Measurements from ENCODE around the gene TTYH3.

Gene TTYH3

DNA sequence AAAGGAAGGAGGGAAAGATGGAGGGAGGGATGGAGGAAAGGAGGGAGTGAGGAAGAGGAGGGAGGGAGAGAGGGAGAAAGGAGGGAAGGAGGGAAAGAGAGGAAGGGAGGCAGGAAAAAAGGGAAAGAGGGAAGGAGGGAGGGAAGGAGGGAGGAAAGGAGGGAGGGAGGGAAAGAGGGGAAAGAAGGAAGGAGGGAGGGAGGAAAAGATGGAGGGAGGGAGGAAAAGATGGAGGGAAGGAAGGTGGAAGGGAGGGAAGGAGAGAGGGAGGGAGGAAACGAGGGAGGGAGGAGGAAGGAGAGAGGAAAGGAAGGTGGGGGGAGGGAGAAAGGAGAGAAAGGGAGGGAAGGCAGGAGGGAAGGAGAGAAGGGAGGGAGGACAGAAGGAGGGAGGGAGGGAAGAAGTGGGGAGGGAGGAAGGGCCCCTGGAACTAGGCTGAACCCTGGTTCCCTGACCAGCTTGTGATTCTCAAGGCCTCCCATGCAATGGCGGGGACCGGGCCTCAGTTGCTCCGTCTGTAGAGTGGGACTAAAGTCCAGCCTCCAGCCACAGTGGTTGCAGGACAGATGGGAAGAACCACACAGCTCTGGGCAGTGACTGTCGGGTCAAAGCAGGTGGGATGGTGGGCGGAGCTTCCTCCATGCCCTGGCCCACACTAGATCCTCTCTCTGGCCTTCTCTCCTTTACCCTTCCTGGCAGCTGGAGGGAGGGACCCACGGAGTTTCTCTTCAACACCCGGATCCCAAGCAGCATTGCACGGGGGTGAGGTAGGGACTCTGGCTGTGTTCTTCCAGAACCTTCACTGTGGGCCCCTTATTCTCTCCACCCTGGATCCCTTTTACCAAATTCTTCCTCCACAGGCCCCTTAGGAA, 4.3 kb upstream of the TTYH3 start:
- no peak for DNase-seq (ENCODE audit: low read depth, low spot score)
- no peak for TF ChIP-seq FOXP2 (optimal IDR thresholded peaks at IDR 0.05; ENCODE audit: control extremely low read depth, extremely low read length, insufficient read depth)
- TF ChIP-seq POLR2AphosphoS5 (IDR thresholded peaks at IDR 0.05; ENCODE audit: borderline replicate concordance, low read depth, low read length), result no peak
- no peak for TF ChIP-seq EZH2 (IDR thresholded peaks at IDR 0.05)

DNA sequence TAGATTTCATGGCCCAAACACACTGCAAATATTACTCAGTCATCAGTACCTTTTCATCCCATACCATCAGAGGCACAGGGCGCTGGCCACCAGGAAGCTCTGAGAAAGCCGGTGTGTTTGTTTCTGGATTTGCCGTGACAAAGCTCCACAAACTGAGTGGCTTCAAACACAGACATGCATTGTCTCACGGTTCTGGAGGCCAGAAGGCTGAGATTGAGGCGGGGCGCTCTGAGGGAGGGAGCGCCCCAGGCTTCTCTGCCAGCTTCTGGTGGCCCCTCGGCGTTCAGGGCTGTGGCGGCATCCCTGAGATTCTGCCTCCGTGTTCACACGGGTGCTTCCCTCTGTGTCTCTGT, 3.7 kb upstream of the TTYH3 start:
- Histone ChIP-seq H3K9ac (ENCODE audit: insufficient read length) (no peak overlapping the region), H3K36me3 (ENCODE audit: insufficient read depth, low read length) (no peaks in the 10 kb centered on the region), H3K9me3 (ENCODE audit: low read depth, low read length) (no peaks in the 10 kb centered on the region), H3K27ac (no peak overlapping the region), H3K4me3 (no peak overlapping the region)
- no peak for DNase-seq (ENCODE audit: low read depth, low spot score)
- TF ChIP-seq EZH2 (IDR thresholded peaks at IDR 0.05), result no peak
- TF ChIP-seq FOXP2 (optimal IDR thresholded peaks at IDR 0.05; ENCODE audit: control extremely low read depth, extremely low read length, insufficient read depth), result no peak
- TF ChIP-seq POLR2AphosphoS5 (IDR thresholded peaks at IDR 0.05; ENCODE audit: borderline replicate concordance, low read depth, low read length), result no peak

More for the DNA sequence above, 4.3 kb upstream of the TTYH3 start:
- H3K4me3 ChIP-seq, result no peak overlapping the region
- no peaks in the 10 kb centered on the region for H3K9me3 ChIP-seq (ENCODE audit: low read depth, low read length)
- H3K27ac ChIP-seq, result no peak overlapping the region
- no peak overlapping the region for H3K9ac ChIP-seq (ENCODE audit: insufficient read length)
- no peaks in the 10 kb centered on the region for H3K36me3 ChIP-seq (ENCODE audit: insufficient read depth, low read length)

DNA sequence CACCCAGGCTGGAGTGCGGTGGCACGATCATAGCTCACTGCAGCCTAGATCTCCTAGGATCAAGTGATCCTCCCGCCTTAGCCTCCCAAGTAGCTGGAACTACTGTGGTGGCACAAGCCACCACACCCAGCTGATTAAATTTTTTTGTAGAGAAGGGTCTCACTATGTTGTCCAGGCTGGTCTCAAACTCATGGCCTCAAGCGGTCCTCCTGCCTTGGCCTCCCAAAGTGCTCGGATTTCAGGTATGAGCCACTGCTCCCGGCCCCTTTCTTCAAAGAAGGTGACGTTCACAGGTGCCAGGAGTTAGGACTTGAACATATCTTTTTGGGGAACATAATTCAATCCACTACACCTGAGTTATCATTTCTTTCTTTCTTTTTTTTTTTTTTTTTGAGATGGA, 2.9 kb upstream of the TTYH3 start:
- no peak for TF ChIP-seq POLR2AphosphoS5 (IDR thresholded peaks at IDR 0.05; ENCODE audit: borderline replicate concordance, low read depth, low read length)
- no peak for TF ChIP-seq EZH2 (IDR thresholded peaks at IDR 0.05)
- TF ChIP-seq FOXP2 (optimal IDR thresholded peaks at IDR 0.05; ENCODE audit: control extremely low read depth, extremely low read length, insufficient read depth), result no peak
- no peak for DNase-seq (ENCODE audit: low read depth, low spot score)
- Histone ChIP-seq H3K4me3 (no peak overlapping the region), H3K27ac (no peak overlapping the region), H3K9ac (ENCODE audit: insufficient read length) (no peak overlapping the region), H3K36me3 (ENCODE audit: insufficient read depth, low read length) (no peaks in the 10 kb centered on the region), H3K9me3 (ENCODE audit: low read depth, low read length) (no peaks in the 10 kb centered on the region)

DNA sequence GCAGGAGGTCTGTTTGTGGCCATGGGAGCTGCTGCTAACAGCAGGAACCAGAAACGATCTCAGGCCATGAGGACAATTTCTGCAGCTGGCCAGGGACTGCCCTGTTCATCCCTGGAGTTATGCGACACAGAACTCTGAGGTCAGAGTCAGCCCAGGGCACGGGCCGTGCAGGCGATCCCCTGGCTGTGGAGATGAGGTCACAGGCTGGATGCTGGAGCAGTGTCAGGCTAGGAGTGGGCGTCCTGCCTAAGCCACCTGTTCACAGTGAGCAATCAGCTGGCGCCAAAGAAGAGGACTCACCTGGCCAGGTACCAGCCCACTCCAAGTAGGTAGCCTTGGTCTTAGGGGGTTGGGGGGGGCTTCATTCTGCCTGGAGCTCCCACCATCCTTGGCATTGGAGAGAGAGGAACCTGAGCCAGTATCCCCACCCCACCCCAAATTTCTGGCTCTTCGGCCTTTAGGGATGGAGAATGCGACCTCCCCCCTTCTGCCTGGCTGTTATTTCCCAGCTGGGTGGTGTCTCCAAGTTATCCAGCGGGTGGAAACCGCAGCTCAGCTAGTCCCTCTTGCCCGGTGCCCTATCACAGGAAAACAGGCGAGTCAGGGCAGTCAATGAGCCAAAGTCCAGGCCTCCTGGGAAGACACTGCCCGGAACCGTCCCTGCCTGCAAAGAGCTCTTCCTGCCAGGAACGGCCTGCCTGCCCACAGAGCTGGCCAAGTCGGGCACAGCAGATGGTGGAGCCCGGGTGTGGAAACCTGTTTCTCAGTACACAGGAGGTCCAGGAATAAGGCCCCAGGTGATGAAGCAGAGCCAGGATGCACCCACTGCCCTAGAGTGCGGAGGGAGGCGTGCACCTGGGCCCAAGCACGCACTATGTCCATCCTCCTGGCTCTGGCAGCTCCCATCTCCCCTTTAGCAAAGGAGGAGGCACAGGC, 1.8 kb upstream of the TTYH3 start:
- H3K9me3 ChIP-seq (ENCODE audit: low read depth, low read length), result no peaks in the 10 kb centered on the region
- no peak for TF ChIP-seq EZH2 (IDR thresholded peaks at IDR 0.05)
- TF ChIP-seq FOXP2 (optimal IDR thresholded peaks at IDR 0.05; ENCODE audit: control extremely low read depth, extremely low read length, insufficient read depth), result no peak
- H3K27ac ChIP-seq, result no peak overlapping the region
- no peak for DNase-seq (ENCODE audit: low read depth, low spot score)
- H3K9ac ChIP-seq (ENCODE audit: insufficient read length), result no peak overlapping the region
- no peak overlapping the region for H3K4me3 ChIP-seq
- no peaks in the 10 kb centered on the region; the same call in 1 of the 2 replicates for H3K36me3 ChIP-seq (ENCODE audit: insufficient read depth, low read length)

DNA sequence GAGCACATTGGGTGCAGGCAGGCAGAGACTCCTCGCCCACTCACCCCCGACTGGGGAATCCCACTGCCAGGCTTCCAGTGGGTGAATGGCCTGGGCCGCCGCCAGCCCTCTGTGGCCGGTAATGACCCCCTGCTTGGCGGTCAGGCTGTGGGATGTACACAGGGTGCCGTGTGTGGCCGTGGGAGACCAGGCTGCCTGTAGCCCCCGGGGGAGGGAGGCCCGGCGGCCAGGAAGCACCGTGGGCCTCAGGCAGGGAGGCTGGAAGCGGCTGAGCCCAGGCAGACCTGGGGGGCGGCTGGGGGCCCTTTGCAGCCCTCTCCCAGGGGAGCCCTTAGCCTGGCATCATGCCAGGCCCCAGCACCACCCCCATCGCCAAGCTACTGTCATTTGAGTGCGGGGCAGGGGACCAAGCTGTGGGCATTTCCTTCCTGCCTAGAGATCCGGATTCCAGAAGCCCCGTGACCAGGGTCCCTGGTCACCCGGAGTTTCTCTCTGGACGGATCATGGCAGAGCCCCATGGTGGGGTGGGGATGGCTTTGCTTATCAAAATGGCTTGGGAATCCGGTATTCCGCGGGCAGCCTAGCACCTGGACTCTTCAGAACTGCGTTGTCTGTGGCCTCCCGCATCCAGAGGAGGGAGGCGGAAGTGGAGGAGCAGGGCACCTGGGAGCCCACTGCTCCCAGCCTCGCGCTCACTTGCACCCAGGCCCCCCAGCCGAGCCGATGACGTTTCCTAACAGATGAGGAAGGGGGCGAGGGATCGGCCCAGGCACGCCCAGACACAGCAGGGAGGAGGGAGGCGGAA, 1.1 kb downstream of the TTYH3 start:
- DNase-seq (ENCODE audit: low read depth, low spot score), result no peak
- peak overlapping the region; percentile 92 for H3K9ac ChIP-seq (ENCODE audit: insufficient read length)

DNA sequence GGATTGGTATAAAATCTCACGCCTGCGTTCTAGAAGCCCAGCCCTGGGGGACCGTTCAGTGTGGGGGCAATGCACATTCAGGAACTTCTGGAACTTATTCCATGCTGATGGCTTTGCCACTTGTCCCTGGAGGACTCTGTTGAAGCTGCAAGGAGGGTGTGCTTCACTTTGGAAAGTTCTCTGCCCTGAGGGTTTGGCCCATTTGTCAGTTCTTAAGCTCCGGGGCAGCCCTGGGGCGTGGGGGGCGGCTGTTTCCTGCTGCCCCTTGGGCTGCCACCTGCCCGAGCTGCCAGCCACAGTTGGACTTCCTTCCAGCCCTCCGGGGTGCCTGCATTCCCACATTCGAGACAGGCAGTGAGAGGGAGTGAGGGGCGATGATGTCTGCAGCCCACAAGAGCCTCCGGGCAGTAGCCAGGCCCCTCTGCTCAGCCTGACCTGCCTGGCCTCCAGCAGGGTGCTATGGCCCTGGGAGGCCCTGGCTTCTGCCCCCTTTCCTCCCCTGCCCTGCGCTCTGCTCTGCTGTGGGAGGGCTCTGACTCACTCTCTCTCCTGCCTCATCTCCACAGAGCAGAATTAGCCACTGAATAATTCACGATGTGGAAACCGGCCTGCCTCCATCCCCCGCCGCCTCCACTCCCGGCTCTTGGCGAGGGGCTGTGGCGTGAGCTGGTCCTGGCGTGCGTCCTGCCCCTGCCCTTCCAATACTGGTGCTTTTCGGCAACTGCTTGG, 1.9 kb downstream of the TTYH3 start:
- H3K9ac ChIP-seq (ENCODE audit: insufficient read length), result peak overlapping the region; percentile 92
- H3K4me3 ChIP-seq, result peak overlapping the region; percentile 83

More for the DNA sequence above, 1.1 kb downstream of the TTYH3 start:
- Histone ChIP-seq H3K27ac (peak overlapping the region; percentile 89), H3K9me3 (ENCODE audit: low read depth, low read length) (no peaks in the 10 kb centered on the region), H3K36me3 (ENCODE audit: insufficient read depth, low read length) (no peaks in the 10 kb centered on the region; the same call in 1 of the 2 replicates), H3K4me3 (peak overlapping the region; percentile 83)
- TF ChIP-seq FOXP2 (optimal IDR thresholded peaks at IDR 0.05; ENCODE audit: control extremely low read depth, extremely low read length, insufficient read depth), result no peak
- no peak for TF ChIP-seq EZH2 (IDR thresholded peaks at IDR 0.05)
- no peak for TF ChIP-seq POLR2AphosphoS5 (IDR thresholded peaks at IDR 0.05; ENCODE audit: borderline replicate concordance, low read depth, low read length)

More for the DNA sequence above, 1.9 kb downstream of the TTYH3 start:
- peak overlapping the region; percentile 89 for H3K27ac ChIP-seq
- H3K36me3 ChIP-seq (ENCODE audit: insufficient read depth, low read length), result no peaks in the 10 kb centered on the region; the same call in 1 of the 2 replicates
- no peaks in the 10 kb centered on the region for H3K9me3 ChIP-seq (ENCODE audit: low read depth, low read length)
- DNase-seq (ENCODE audit: low read depth, low spot score), result peak; percentile 48
- TF ChIP-seq POLR2AphosphoS5 (IDR thresholded peaks at IDR 0.05; ENCODE audit: borderline replicate concordance, low read depth, low read length) (no peak), FOXP2 (optimal IDR thresholded peaks at IDR 0.05; ENCODE audit: control extremely low read depth, extremely low read length, insufficient read depth) (no peak), EZH2 (IDR thresholded peaks at IDR 0.05) (no peak)

Measured in SK-N-MC (cell line).